ENCODE results near the gene HAUS2.

HAUS2 gene

DNA sequence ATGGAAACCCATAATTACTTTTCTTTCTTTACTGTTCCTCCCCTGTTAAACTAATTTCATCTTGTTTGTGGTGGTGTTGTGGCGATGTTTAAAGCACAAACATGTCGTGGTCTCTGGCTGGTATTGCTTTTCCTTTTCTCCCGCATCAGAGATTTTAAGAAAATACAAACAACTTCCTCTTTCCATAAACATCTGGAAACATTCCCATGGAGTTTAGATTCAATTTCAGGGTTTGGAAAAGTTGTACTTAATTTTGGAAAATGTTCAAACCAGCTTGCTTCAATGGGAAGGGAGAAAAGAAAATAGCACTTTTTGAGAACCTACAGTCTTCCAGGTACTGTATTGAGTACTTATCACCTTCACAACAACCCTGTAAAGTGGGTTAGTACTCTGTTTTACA, 57.2 kb downstream of the HAUS2 start:
- no peak for DNase-seq

DNA sequence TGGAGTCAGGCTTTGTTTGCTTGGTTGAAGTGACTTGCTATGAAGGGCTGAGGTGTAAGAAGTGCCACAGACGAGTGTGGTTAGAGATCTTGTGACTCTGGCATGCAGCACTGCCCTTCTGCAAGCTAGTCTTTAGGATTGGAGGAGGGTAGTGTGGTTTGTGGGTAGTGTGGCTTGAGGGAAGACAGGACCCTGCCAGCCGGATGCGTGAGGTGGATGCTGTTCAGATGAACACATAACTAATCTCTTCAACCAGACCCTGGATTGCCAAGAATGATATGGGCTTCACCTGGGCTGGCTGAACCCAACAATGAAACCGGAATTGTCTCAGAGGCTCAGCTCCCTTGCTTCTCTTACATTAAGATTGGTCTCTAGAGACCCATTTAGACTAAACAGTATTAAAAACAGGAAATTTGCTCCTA, 59.5 kb downstream of the HAUS2 start:
- no peak for DNase-seq

DNA sequence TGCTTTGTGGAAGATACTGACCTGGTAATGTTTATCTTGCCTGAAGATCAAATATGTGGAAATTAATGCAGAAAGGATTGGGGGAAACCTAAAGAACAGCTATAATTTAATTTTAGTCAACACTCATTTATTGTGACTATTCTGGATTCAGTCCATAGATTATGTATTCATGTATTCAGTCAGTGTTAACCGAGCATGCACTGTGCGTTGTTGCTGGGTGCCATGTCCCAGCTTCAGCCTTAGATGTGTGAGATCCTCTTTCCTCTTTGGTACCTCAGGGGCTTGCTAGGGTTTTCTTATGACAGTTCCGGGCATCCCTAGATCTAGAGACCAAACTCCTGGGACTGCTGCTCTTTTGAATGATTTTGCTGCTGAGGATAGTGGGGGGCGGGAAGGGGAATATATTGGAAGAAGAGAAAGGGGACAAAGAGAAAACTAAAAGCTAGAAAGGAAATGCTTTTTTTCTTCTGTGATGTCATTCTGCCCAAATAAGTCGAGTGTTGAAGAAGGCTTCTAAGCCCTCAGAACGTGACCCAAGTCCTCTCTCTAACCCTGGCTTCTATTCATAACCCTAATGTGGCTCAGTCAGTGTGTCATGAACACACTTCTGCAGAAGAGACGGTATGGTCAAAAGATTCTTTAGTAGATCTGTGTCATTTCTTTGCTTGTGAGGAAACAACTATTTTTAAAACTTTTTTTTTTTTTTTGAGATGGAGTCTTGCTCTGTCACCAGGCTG, 60.3 kb downstream of the HAUS2 start:
- no peak for DNase-seq

DNA sequence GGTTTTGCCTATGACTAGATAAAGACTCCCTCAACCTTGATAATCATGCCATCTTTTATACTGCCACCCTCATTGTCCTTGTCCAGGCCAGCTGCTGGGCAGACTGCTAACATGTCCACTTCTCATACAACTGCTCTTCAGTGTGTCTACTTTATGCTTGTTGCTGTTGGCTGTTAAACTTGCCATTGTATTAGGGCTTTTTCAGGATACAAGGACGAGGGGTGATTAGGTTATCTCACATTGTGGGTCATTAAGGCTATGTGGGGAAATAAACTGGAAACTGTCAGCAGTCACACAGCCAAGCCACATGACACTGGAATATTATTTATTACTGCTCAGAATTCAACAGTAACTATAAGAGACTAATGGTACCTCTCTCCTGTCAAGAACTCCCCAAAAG, 62.9 kb downstream of the HAUS2 start:
- no peak for DNase-seq

DNA sequence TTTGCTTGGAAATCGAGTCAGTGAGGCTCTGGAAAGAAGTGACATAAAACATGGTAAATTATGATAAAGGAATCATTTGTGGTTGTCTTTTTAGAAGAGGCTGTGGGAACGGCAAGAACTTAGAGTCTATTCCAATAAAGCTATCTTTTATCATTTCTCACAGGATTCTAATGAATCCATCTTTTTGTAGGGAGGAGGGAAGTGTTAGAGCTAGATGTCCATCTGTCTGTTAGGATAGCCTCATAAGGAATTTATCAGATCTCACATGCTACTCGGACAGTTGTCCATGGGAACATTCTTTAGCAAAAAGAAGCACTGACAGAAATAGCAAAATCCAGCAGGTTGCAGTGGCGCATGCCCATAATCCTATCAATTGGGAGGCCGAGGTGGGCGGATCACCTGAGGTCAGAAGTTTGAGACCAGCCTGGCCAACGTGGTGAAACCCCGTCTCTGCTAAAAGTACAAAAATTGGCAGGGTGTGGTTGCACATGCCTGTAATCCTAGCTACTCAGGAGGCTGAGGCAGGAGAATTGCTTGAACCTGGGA, 63.8 kb downstream of the HAUS2 start:
- no peak for DNase-seq

DNA sequence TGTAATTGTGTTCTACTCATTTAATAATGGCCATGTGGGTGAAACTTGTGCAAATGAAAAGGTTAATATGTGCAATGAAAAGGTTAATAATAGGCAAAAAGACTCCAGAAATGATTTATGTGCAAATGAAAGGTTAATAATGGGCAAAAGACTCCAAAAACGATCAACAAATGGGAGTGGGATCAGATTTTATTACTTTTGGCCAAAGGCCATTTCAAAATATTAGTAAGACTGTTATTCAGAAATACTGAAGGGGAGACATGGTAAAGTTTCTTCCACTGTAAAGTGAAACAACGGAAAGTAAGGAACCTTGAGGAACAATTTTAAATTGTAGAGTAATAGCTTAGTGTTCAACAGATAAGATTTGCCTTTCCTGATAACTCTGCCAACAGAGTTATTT, 67.5 kb downstream of the HAUS2 start:
- DNase-seq = no peak
